HG03066 (cell line): ENCODE measurements around the gene ZNF521.

ENCODE experiments used
- ATAC-seq: cut with Tn5 transposase; IDR thresholded peaks from one replicate; pipeline ENCODE4 v1.9.1; 2021; ENCODE audit warnings: low read depth; ENCODE audit not compliant: unreplicated experiment

ZNF521 gene

GRCh38 chr18:25340762-25341161, 11.2 kb downstream of the ZNF521 start:
- ATAC-seq: no peak

DNA sequence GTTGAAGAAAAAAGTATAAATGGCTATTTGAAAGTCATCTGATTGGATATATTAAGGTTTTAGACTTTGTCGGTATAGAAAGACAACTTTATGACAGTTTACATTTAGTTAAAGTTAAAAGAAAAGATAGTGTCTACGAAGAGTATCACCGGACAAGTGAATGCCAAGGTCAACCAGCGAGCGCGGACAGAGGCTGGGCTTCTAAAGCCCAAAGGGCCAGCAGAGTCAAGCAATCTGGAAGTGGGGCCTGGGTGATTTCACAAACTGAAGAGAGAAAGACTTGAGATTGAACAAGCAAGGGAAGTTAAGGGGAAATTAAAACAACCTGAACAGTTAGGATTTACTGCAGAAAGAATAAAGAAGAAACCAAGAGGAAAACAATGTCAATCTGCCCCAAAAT, 16.3 kb downstream of the ZNF521 start:
- ATAC-seq: no peak

- no peak for ATAC-seq
These were observed 16.9 kb downstream of the ZNF521 start for GRCh38 chr18:25335062-25335461.

GRCh38 chr18:25334588-25334987, 17.4 kb downstream of the ZNF521 start:
- ATAC-seq: no peak

- no peak for ATAC-seq
These were observed 20.0 kb downstream of the ZNF521 start for GRCh38 chr18:25332002-25332401.

- no peak for ATAC-seq
These were observed 22.2 kb downstream of the ZNF521 start for GRCh38 chr18:25329783-25330182.

- no peak for ATAC-seq
These were observed 24.4 kb downstream of the ZNF521 start for GRCh38 chr18:25327584-25327983.

DNA sequence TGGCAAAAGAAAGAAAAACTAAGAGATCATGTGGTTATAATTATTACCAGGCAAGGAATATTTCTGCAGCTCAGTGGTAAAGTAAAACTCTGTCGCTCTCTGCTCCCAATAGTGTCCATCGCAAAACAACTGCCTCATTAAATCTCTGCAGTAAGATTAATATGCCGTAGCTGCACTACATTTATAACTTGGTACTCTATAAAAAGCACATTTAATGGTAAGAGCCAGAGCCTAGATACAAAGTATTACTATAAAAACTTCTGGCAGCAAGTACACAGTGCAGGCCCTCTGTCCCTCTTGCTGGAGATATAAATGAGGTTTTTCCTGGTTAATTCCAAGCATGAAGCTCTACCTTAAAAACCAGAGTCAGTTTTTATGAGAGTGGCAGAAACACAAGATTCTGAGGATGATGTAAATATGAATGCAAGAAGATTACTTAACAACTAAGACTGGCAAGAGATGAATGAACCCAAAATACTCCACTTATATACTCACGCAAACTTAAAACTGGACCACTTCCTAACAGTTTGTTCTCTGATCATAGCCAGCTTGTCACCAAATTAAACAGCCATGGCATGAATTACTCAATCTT, 25.5 kb downstream of the ZNF521 start:
- ATAC-seq: no peak

DNA sequence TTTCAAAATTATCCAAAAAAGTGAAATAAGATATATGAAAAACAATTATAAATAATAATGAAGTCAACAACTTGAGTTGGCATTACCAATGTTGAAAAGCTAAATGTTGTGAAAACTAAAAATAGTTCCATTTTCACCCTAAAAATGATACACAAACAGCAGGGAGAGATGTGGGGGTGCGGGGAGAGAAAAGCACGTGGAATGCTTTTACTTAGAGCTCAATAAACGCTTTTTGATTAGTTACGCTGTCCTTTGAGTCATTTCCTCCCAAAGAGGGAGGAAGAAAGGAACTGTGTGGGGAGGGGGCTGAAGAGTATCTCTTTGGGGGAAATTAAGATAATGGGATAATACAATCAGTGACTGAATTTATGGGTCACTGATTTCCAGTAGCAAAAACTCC, 29.2 kb downstream of the ZNF521 start:
- ATAC-seq: no peak

DNA sequence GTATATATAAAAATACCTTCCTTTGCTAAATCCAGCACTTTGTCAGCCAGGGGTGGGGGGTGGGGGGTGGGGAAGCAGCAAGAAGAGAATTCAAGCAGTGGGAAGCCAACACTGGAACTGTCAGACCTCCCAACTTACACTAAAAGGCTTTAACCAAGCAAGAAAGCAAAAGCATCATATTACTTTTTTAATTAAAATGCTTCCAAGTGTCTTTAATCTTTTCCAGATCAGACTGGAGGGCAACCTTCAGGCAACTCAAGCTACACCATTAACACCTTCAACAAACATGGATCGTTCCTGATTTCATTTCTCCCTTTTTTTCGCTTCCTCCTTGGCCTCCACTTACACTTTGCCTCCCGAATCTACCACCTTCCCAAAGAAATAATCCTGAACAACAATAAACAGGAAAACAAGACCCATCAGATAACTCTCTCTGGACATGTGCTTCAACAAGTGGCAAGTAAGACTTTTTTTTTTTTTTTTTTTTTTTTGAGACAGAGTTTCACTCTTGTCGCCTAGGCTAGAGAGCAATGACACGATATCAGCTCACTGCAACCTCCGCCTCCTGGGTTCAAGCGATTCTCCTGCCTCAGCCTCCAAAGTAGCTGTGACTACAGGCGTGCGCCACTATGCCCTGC, 35.5 kb downstream of the ZNF521 start:
- no peak for ATAC-seq

GRCh38 chr18:25314838-25315190, 37.2 kb downstream of the ZNF521 start:
- no peak for ATAC-seq

GRCh38 chr18:25314151-25314837, 37.7 kb downstream of the ZNF521 start:
- no peak for ATAC-seq

DNA sequence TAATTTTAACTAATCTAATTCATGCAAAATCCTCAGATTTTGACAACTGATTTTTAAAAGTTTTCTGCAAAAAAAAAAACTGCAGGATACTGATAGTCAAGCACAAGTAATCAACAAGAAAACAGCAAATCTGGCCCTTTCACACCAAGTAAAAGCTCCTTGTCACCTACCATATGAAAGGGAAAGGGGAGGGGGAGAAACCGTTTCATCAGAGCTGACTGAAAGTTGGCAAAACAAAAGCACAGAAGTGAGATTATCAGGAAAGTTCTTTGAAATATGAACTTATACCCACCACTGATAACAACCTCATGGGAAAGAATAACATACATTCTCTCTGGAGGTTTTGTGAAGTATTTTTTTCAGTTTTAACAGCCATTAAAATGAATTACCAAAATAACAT, 38.7 kb downstream of the ZNF521 start:
- no peak for ATAC-seq

DNA sequence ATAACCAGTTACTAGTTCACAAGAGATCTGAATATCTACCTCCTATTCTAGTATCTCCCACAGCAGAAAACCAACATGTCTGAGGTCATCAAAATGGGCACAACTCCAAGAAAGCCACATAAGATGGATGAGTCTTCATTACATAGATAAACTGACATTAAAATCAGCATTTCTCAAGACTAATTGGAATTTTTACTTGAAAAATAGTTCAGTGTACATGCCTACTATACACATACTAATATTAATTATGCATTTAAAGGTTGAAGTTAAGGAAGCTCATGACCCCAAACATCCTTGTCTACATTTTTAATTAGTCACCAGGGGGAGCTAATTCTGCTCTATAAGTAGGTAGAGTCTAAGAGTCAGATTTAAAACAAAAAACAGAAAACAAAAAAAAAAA, 41.9 kb downstream of the ZNF521 start:
- ATAC-seq: no peak

DNA sequence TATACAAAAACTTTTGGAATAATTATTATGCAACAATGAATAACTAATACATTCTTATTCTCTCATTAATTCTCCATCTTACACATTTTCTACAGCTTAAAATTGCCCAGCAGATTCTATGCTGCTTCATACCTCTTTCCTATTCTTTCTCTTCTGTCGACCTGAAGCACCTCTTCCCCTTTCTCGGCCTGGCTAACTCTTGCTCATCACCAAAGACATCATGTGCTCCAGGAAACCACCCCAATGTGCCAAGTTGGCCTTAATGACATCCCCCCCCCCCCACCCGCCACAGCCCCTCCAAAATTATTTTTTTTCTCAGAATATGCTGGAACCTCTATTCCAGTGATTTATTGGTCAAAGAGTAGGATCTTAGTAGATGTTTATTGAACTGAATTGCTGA, 43.6 kb downstream of the ZNF521 start:
- no peak for ATAC-seq

DNA sequence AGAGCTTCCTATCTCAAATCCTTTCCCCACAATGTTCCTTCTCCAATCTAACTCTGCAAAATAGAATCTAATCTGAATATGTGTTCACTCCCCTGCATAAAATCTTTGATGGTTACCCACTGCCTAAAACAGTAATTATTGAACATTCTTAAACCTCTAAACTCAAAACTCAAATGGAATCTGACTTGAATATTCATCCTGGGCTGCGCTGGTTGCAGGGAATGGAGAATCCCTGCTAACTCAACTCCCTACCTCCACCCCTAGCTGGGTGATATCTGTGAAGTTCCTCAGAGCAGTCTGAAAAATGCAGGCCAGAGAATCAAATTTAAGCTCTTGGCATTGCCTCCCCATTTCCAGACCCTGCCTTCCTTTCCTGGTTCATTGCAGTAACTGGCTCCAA, 44.8 kb downstream of the ZNF521 start:
- no peak for ATAC-seq

- ATAC-seq: no peak
These were observed 45.3 kb downstream of the ZNF521 start for GRCh38 chr18:25306671-25307070.

DNA sequence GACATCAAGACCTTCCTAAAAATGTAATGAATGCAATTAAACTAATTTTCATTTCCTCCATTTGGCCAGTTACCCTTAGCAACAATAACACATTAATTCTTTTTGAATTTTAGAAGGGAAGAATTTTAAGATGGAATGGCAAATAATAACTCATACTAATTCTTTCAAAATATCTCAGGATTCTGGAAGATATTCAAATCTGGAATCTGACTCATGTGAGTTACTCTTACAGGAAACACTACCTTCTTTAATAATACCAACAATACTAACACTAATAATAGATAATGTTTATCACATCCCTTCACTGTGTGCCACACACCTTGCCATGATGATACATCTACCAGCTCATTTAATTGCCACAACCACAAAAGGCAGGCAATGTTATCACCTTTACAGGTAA, 46.4 kb downstream of the ZNF521 start:
- no peak for ATAC-seq

DNA sequence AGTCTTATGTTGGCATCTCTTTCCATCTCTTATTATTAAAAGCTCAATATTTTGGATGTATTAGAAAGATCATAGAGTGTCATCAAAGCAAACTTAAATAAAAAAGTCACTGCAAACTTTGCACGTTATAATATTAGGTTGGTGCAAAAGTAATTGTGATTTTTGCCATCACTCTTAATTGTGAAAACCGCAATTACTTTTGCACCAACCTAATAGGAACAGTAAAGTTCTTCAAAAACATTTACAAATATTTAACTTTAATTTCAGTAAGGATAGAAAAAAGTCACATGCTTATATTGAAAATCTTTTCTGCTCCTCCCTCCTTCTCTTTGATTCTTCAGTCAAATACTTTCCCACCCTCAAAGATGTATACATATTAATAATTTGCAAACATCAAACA, 51.5 kb downstream of the ZNF521 start:
- no peak for ATAC-seq

GRCh38 chr18:25299426-25300300, 52.3 kb downstream of the ZNF521 start:
- ATAC-seq: no peak

GRCh38 chr18:25298853-25299274, 53.1 kb downstream of the ZNF521 start:
- ATAC-seq: no peak
